ENCODE measurements around the gene CD58. TPM values are rescaled to one million over a fixed set of nuclear protein-coding genes. Genes with fewer than 3 reads are reported as not detected.

CD58 gene
- total and polyA plus RNA-seq, 2 of the 4 experiments (the other 2 are of a cell fraction): 5.4 to 5.7 TPM

- no peak for ATAC-seq (ENCODE audit: low read depth)
- no peak overlapping the region for H2BK5ac ChIP-seq (ENCODE audit: low read depth, low read length, poor library complexity, severe bottlenecking)
- no peak overlapping the region for H3K14ac ChIP-seq (replicated peaks; ENCODE audit: low read depth, low read length)
- ChIA-PET CTCF (interaction anchor here (0.6 kb wide), 1 partner anchor 472 kb away, joined by 3 read pairs; no protein-coding TSS in a partner anchor), POLR2A (ENCODE audit: unreplicated experiment) (no interaction called here)
- H3K9me3 ChIP-seq (ENCODE audit: control insufficient read depth, insufficient read depth, low read length): no peaks in the 10 kb centered on the region
- no peak overlapping the region for H2AFZ ChIP-seq (replicated peaks; ENCODE audit: low read length, poor library complexity)
- H2AK5ac ChIP-seq (ENCODE audit: low read depth, low read length): no peak overlapping the region
- no peak overlapping the region for H4K91ac ChIP-seq (ENCODE audit: insufficient read depth, low read depth, low read length)
- TF ChIP-seq, protein P1, sequence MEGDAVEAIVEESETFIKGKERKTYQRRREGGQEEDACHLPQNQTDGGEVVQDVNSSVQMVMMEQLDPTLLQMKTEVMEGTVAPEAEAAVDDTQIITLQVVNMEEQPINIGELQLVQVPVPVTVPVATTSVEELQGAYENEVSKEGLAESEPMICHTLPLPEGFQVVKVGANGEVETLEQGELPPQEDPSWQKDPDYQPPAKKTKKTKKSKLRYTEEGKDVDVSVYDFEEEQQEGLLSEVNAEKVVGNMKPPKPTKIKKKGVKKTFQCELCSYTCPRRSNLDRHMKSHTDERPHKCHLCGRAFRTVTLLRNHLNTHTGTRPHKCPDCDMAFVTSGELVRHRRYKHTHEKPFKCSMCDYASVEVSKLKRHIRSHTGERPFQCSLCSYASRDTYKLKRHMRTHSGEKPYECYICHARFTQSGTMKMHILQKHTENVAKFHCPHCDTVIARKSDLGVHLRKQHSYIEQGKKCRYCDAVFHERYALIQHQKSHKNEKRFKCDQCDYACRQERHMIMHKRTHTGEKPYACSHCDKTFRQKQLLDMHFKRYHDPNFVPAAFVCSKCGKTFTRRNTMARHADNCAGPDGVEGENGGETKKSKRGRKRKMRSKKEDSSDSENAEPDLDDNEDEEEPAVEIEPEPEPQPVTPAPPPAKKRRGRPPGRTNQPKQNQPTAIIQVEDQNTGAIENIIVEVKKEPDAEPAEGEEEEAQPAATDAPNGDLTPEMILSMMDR (conservative IDR thresholded peaks at IDR 0.05; ENCODE audit: low read depth, low read length): no peak
- TF ChIP-seq RCOR1 (IDR thresholded peaks at IDR 0.05; ENCODE audit: insufficient replicate concordance, low read length) (no peak), CHD1 (IDR thresholded peaks at IDR 0.05; ENCODE audit: low read depth, low read length) (no peak), SMC3 (IDR thresholded peaks at IDR 0.05; ENCODE audit: low read depth, low read length) (no peak), CEBPB (IDR thresholded peaks at IDR 0.05; ENCODE audit: low read depth, low read length) (no peak), USF2 (IDR thresholded peaks at IDR 0.05; ENCODE audit: low read depth, low read length) (no peak), FOS (IDR thresholded peaks at IDR 0.05; ENCODE audit: low read depth, low read length) (no peak), MAZ (IDR thresholded peaks at IDR 0.05; ENCODE audit: borderline replicate concordance, low read depth, low read length) (no peak), RAD21 (IDR thresholded peaks at IDR 0.05; ENCODE audit: low read length) (no peak)
- no peak overlapping the region for H4K8ac ChIP-seq (ENCODE audit: low read depth in 2 of 2, low read length in 2 of 2)
- no TSS peak for BruUV-seq (replicated peaks)
- no peaks in the 10 kb centered on the region for H3K27me3 ChIP-seq (ENCODE audit: control insufficient read depth, insufficient read depth, low read length)
- H4K20me1 ChIP-seq (ENCODE audit: insufficient read depth, low read length): no peaks in the 10 kb centered on the region
- H3K18ac ChIP-seq (ENCODE audit: low read depth, low read length): no peak overlapping the region
- no peaks in the 10 kb centered on the region for H3K36me3 ChIP-seq (ENCODE audit: control insufficient read depth, insufficient read depth, low read length)
- no peak overlapping the region for H2BK120ac ChIP-seq (ENCODE audit: low read depth, low read length)
- no peak overlapping the region for H3K23ac ChIP-seq (ENCODE audit: low read depth, low read length)
- no peaks in the 10 kb centered on the region for H3K4me1 ChIP-seq (ENCODE audit: control insufficient read depth, insufficient read depth, low read length)
- no peak overlapping the region for H3K4me2 ChIP-seq (ENCODE audit: low read depth, low read length)
- no peak overlapping the region for H3K9ac ChIP-seq (ENCODE audit: low read depth, low read length)
- no peak overlapping the region for H3K4ac ChIP-seq (ENCODE audit: low read depth, low read length)
- no peak overlapping the region for H2BK20ac ChIP-seq (ENCODE audit: low read depth, low read length)
- no peaks in the 10 kb centered on the region for H3K79me1 ChIP-seq (ENCODE audit: low read depth in 1 of 2, low read length in 2 of 2)
- in situ Hi-C loops (cut with MboI; ENCODE audit: low sequenced_read_pairs) (no loop called here), dilution Hi-C loops (cut with HindIII; ENCODE audit: low sequenced_read_pairs, unreplicated experiment) (no loop called here), intact Hi-C loops (cut with micrococcal nuclease) (no loop called here)
- no peak overlapping the region for H4K5ac ChIP-seq (ENCODE audit: low read depth, low read length)
- H3K27ac ChIP-seq (ENCODE audit: insufficient read depth, low read length): no peak overlapping the region
- no peak overlapping the region for H2AK9ac ChIP-seq (replicated peaks; ENCODE audit: low read depth, low read length, poor library complexity)
- H3K4me3 ChIP-seq (ENCODE audit: insufficient read depth, low read depth, low read length): no peak overlapping the region
- no peaks in the 10 kb centered on the region for H3K9me1 ChIP-seq (ENCODE audit: insufficient read depth, low read length)
- H3K56ac ChIP-seq (ENCODE audit: extremely low read depth, insufficient read depth, low read length): no peak overlapping the region
- DNase-seq: no peak
- no peak overlapping the region for H2BK15ac ChIP-seq (ENCODE audit: low read depth, low read length)
- no CpG with 5 or more reads among the region's 3 CpGs for WGBS, 2 experiments (ENCODE audit: extremely low coverage in 2 of 2, insufficient read length in 1 of 2)
These were observed 41.1 kb downstream of the CD58 start for GRCh38 chr1:116529681-116530080.
